GM21619 (cell line): ENCODE data around the gene DPPA5.
A peak's percentile ranks its signal among the peaks of the same experiment; 100 is the strongest.
"Not testable (repeated sequence)": the region's sequence is repeated elsewhere in the genome, so short reads cannot be mapped to it uniquely, and the experiment has no call there.

ENCODE experiments used
- ATAC-seq: cut with Tn5 transposase; IDR thresholded peaks from one replicate; pipeline ENCODE4 v1.9.1; 2021; ENCODE audit not compliant: unreplicated experiment

DPPA5 gene, protein sequence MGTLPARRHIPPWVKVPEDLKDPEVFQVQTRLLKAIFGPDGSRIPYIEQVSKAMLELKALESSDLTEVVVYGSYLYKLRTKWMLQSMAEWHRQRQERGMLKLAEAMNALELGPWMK

GRCh38 chr6:73353636-73354593 is at the start of gene DPPA5:
TSS of gene DPPA5 (minus strand) at chr6:73354276. CDS start at chr6:73354225, 51 bp downstream.
- no peak for ATAC-seq

DNA sequence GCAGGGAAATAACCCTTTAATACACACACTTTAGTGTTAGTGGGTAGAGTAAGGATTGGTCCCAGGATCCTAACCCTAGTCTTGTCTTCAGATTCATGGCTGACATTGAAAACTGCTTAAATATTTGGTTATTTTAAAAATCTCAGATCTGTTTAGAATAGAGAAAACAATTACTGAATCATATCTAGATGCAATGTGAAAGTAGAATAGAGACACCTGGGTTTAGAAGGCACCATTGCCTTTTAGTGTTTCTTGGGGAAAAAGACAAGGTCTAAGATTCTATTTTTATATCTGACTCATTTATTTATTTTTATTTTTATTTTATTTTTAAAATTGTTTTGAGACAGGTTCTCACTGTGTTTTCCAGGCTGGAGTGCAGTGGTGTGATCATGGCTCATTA is 46.6 kb upstream of the DPPA5 start:
- no peak for ATAC-seq

DNA sequence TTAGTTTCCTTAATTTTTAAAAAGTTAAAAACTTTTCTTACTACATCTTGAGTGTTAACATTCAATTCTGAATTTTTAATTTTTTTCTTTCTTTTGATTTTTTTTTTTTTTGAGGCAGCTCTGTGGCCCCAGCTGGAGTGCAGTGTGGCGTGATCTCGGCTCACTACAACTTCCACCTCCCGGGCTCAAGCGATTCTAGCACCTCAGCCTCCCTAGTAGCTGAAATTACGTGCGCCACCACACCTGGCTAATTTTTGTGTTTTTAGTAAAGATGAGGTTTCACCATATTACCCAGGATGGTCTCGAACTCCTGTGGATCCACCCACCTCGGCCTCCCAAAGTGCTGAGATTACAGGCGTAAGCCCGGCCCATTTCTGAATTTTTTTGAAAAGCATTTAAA is 41.8 kb upstream of the DPPA5 start:
- ATAC-seq, result no peak

- no peak for ATAC-seq
Measured at GRCh38 chr6:73394577-73395354, 40.7 kb upstream of the DPPA5 start, which contains the start of gene DDX43. TSS of gene DDX43 (plus strand) at chr6:73394828. CDS start at chr6:73394906, 78 bp downstream.

GRCh38 chr6:73393278-73393677 is 39.2 kb upstream of the DPPA5 start:
- ATAC-seq, result no peak

- ATAC-seq, result not testable (repeated sequence)
Measured at GRCh38 chr6:73392188-73392587, 38.1 kb upstream of the DPPA5 start.

DNA sequence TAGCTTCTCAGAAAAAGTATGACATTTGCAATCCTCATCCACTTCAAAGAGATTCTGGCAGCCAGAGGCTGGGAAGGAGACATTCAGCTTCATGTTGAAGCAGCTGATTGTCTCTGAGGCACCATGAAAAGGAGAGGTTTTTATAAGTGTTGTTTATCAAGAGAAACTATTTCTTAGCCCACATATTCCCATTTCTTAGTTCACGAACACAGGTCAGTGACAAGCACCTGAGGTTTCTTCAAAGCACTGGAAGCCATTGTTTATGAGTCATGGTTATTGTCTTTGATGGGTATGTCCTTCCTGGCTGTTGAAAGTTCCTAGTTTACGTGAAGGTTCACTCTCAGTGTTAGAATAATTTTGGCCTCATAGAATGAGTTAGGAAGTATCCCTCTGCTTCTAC is 37.6 kb upstream of the DPPA5 start:
- ATAC-seq, result no peak

DNA sequence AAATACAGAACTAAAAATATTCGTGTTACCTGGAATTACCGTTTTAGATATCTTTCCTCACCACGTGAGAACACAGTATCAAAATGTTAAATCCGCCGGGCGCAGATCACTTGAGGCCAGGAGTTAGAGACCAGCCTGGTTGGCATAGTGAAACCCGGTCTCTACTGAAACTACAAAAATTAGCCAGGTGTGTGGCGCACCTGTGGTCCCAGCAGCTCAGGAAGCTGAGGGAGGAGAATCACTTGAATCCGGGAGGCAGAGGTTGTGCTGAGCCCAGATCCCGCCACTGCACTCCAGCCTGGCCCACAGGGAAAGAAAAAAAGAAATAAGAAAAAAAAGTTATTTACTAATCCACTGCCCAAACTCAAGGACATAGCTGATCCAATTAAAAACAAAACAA is 35.8 kb upstream of the DPPA5 start:
- ATAC-seq, result no peak

GRCh38 chr6:73388800-73389512 is 34.9 kb upstream of the DPPA5 start:
- peak; percentile 83 for ATAC-seq

GRCh38 chr6:73388433-73388799 is 34.3 kb upstream of the DPPA5 start:
- ATAC-seq, result peak; percentile 30

GRCh38 chr6:73382462-73383113 is 28.5 kb upstream of the DPPA5 start:
- no peak for ATAC-seq

DNA sequence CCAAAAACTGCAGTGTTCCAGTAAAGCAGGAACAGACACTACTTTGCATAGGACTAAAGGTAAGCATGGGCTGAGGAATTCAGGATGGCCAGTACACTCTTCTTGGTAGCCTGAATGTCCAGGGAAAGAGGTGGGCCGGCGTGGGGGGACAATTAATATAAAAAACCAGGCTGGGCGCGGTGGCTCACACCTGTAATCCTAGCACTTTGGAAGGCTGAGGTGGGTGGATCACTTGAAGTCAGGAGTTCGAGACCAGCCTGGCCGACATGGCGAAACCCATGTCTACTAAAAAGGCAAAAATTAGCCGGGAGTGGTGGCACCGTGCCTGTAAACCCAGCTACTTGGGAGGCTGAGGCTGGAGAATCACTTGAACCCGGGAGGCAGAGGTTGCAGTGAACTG is 27.5 kb upstream of the DPPA5 start:
- ATAC-seq, result not testable (repeated sequence)

DNA sequence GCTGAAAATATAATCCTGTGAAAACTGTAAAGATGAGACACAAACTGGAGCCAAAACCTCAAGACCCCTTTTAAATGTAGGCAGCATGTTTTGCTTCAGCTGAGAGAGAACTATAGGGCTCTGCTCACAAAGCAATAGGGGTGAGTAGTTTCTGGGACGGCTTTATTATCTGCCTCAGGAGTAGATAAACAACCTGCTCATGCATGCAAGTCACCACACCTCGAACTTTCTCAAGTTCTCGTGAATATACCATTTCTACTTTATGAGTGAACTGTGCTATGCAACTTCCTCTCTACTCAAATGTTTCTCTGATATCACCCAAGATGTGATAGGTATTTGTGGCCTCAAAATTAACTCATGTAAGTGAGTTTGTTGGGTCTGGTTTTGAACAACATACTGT is 23.1 kb upstream of the DPPA5 start:
- no peak for ATAC-seq

DNA sequence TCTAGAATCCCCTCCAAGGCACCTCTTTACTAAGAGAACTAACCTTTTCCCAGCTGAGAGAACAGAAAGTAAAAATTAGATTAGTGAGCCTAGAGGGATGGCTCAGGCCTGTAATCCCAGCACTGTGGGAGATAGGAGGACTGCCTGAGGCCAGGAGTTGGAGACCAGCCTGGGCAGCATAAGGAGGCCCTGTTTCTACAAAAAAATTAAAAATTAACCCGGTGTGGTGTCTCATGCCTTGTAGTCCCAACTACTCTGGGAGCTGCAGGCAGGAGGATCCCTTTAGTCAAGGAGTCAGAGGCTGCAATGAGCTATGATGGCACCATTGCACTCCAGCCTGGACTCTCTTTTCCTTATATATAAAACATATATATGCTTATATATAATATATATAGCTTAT is 21.1 kb upstream of the DPPA5 start:
- no peak for ATAC-seq

GRCh38 chr6:73372516-73372915 is 18.4 kb upstream of the DPPA5 start:
- ATAC-seq, result no peak

DNA sequence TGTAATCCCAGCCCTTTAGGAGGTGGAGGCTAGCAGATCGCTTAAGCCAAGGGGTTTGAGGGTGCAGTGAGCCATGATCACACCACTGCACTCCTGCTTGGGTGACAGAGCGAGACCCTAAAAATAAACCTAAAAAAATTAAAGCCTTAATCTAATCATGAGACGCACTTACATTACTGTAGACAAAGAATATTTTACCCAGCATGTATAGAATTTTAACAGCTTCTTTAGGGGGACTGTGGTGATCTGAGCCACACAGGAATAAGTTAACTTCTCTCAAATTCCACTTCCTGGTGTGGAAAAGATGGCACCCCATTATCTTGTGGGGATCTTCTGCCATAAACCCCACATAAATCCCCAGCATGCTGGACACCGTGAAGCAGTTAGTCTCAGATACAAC is 17.9 kb upstream of the DPPA5 start:
- ATAC-seq, result no peak

DNA sequence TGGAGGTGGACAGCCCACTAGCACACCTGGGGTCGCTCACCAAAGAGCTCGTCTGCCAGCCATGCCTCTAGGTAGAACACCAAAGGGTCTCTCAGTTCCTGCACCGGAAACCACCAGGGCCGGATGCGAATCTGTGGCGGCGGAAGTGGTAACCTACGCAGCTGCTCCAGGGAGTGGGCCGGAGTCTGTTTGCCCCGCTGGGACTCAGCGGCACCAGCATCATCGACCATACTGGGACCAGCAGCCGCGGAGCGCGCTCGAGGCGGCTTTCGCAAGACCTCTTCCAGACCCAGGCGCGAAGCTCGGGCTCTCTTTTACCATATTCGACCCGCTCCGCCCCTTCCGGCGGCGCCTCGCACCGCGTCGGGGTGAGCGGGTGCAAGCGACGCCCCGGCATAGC is 15.5 kb upstream of the DPPA5 start, which contains the start of gene OOEP:
Gene OOEP, minus strand, starts transcription at position 335 of the 400 bp plus-strand sequence. Its CDS starts 105 bp downstream, at position 230.
- ATAC-seq, result no peak

- no peak for ATAC-seq
Measured at GRCh38 chr6:73369157-73369556, 15.1 kb upstream of the DPPA5 start.

GRCh38 chr6:73368675-73369074 is 14.6 kb upstream of the DPPA5 start:
- ATAC-seq, result no peak

- ATAC-seq, result no peak
Measured at GRCh38 chr6:73367761-73368355, 13.8 kb upstream of the DPPA5 start.
